Neural cell (in vitro differentiated cells): ENCODE data around the gene HABP4. TPM values are rescaled to one million over a fixed set of nuclear protein-coding genes. Genes with fewer than 3 reads are reported as not detected.

Experiments used
- H2AFZ ChIP-seq: fragments of 200-600, 300-800 bp; sonication (generic), shearing (Covaris generic); 2 replicates; pipeline ENCODE4 v1.6.0; 2014; ENCODE audit warnings: low read depth, mild to moderate bottlenecking, antibody characterized with exemption, low read length, moderate library complexity
- H3F3A ChIP-seq: fragments of 200-600 bp; shearing (Covaris generic); 2 replicates; pipeline ENCODE4 v1.6.1; 2016; ENCODE audit warnings: mild to moderate bottlenecking, moderate library complexity, mixed read lengths, antibody characterized with exemption, low read length; ENCODE audit not compliant: insufficient read depth, poor library complexity, severe bottlenecking
- H3K27ac ChIP-seq: fragments of 200-600, 300-800 bp; sonication (generic), shearing (Covaris generic); 2 replicates; pipeline ENCODE4 v1.5.1; 2014; ENCODE audit warnings: mild to moderate bottlenecking, low read length, moderate library complexity
- H3K27me3 ChIP-seq: fragments of 300-800, 200-600 bp; sonication (generic), shearing (Covaris generic); 2 replicates; pipeline ENCODE4 v1.6.0; 2014; ENCODE audit warnings: mild to moderate bottlenecking, low read depth, low read length, moderate library complexity; ENCODE audit not compliant: insufficient read depth
- H3K36me3 ChIP-seq: fragments of 300-800, 200-600 bp; sonication (generic), shearing (Covaris generic); 2 replicates; pipeline ENCODE4 v1.5.1; 2014; ENCODE audit warnings: mild to moderate bottlenecking, antibody characterized with exemption, low read length, moderate library complexity; ENCODE audit not compliant: insufficient read depth
- H3K4me2 ChIP-seq: fragments of 300-800, 200-600 bp; sonication (generic), shearing (Covaris generic); 2 replicates; pipeline ENCODE4 v1.6.0; 2014; ENCODE audit warnings: mild to moderate bottlenecking, low read length
- H3K4me3 ChIP-seq: fragments of 300-800, 200-600 bp; sonication (generic), shearing (Covaris generic); 2 replicates; pipeline ENCODE4 v1.5.1; 2014; ENCODE audit warnings: mild to moderate bottlenecking, low read length, moderate library complexity
- H3K79me2 ChIP-seq: fragments of 200-600 bp; shearing (Covaris generic); replicated peaks from 2 replicates; pipeline ENCODE4 v1.6.0; 2014; ENCODE audit warnings: mild to moderate bottlenecking, low read length, moderate library complexity; ENCODE audit not compliant: insufficient read depth
- H3K9ac ChIP-seq: fragments of 300-800, 200-600 bp; sonication (generic), shearing (Covaris generic); 2 replicates; pipeline ENCODE4 v1.6.1; 2016; ENCODE audit warnings: mild to moderate bottlenecking, low read length, mixed read lengths
- H3K9me2 ChIP-seq: fragments of 200-600 bp; shearing (Covaris generic); 2 replicates; pipeline ENCODE4 v1.6.1; 2016; ENCODE audit warnings: mild to moderate bottlenecking, low read length, mixed read lengths; ENCODE audit not compliant: insufficient read depth
- H3K9me3 ChIP-seq: fragments of 200-600, 300-800 bp; sonication (generic), shearing (Covaris generic); 2 replicates; pipeline ENCODE4 v1.6.1; 2016; ENCODE audit warnings: mild to moderate bottlenecking, mixed run types, low read length, moderate library complexity, mixed read lengths
- H4K20me1 ChIP-seq: fragments of 200-600 bp; shearing (Covaris generic); 2 replicates; pipeline ENCODE4 v1.6.1; 2016; ENCODE audit warnings: mild to moderate bottlenecking, mixed run types; ENCODE audit not compliant: insufficient read depth
- CTCF ChIP-seq: fragments of 450-650 bp; IDR thresholded peaks from 2 replicates; pipeline ENCODE4 v1.5.1; 2014; ENCODE audit warnings: antibody characterized with exemption, mild to moderate bottlenecking, moderate library complexity; ENCODE audit not compliant: poor library complexity, severe bottlenecking
- EP300 ChIP-seq: fragments of 450-650 bp; conservative IDR thresholded peaks from 2 replicates; pipeline ENCODE4 v1.6.1; 2014; ENCODE audit warnings: antibody characterized with exemption, mild to moderate bottlenecking, moderate library complexity; ENCODE audit not compliant: poor library complexity, severe bottlenecking
- EZH2 ChIP-seq: fragments of 200-600, 300-800 bp; shearing (Covaris generic), sonication (generic); IDR thresholded peaks from 2 replicates; pipeline ENCODE4 v1.6.1; 2014; ENCODE audit warnings: antibody characterized with exemption, low read length, borderline replicate concordance, mild to moderate bottlenecking; ENCODE audit not compliant: insufficient read depth, poor library complexity, severe bottlenecking
- MXI1 ChIP-seq: fragments of 450-650 bp; conservative IDR thresholded peaks from 2 replicates; pipeline ENCODE4 v1.6.1; 2014; ENCODE audit warnings: antibody characterized with exemption, mild to moderate bottlenecking; ENCODE audit not compliant: poor library complexity, severe bottlenecking
- POLR2AphosphoS5 ChIP-seq: IDR thresholded peaks from 2 replicates; pipeline ENCODE4 v1.6.1; 2012
- RAD21 ChIP-seq: fragments of 450-650 bp; conservative IDR thresholded peaks from 2 replicates; pipeline ENCODE4 v1.6.1; 2014; ENCODE audit warnings: antibody characterized with exemption, mild to moderate bottlenecking, moderate library complexity
- REST ChIP-seq: IDR thresholded peaks from 2 replicates; pipeline ENCODE4 v1.6.1; 2012; ENCODE audit warnings: borderline replicate concordance
- SMC3 ChIP-seq: fragments of 450-650 bp; conservative IDR thresholded peaks from 2 replicates; pipeline ENCODE4 v1.6.1; 2014; ENCODE audit warnings: antibody characterized with exemption, mild to moderate bottlenecking, moderate library complexity; ENCODE audit not compliant: poor library complexity
- TAF1 ChIP-seq: IDR thresholded peaks from 2 replicates; pipeline ENCODE4 v1.6.1; 2012; ENCODE audit warnings: low read depth
- polyA plus RNA-seq: library from polyadenylated mRNA; depleted of rRNA; stranded (reverse); fragments of >200 nt; gene quantifications from 2 replicates; pipeline ENCODE4 v1.2.3, GENCODE V29; 2014

The HABP4 gene
- polyA plus RNA-seq, 1 donor from 2014 or later = 14.7 TPM

GRCh38 chr9:96494215-96494800, 44.3 kb downstream of the HABP4 start:
- Histone ChIP-seq H2AFZ (no peak overlapping the region), H3K4me2 (no peak overlapping the region), H3K27me3 (no peaks in the 10 kb centered on the region), H3K9me2 (no peaks in the 10 kb centered on the region), H3F3A (no peaks in the 10 kb centered on the region), H3K4me3 (no peak overlapping the region), H3K27ac (no peak overlapping the region), H4K20me1 (no peaks in the 10 kb centered on the region), H3K9me3 (no peaks in the 10 kb centered on the region), H3K79me2 (no peaks in the 10 kb centered on the region), H3K36me3 (no peaks in the 10 kb centered on the region), H3K9ac (no peak overlapping the region)
- TF ChIP-seq TAF1 (no peak), CTCF (no peak), MXI1 (no peak), RAD21 (no peak), EZH2 (no peak), SMC3 (no peak), POLR2AphosphoS5 (no peak), REST (no peak), EP300 (no peak)

- Histone ChIP-seq H2AFZ (no peak overlapping the region), H3K9me2 (no peaks in the 10 kb centered on the region), H3K36me3 (no peaks in the 10 kb centered on the region), H3K4me3 (no peak overlapping the region), H3K27ac (no peak overlapping the region), H3K79me2 (no peaks in the 10 kb centered on the region), H3K4me2 (no peak overlapping the region), H3K27me3 (no peaks in the 10 kb centered on the region), H4K20me1 (no peaks in the 10 kb centered on the region), H3K9me3 (no peaks in the 10 kb centered on the region), H3F3A (no peaks in the 10 kb centered on the region), H3K9ac (no peak overlapping the region)
- TF ChIP-seq MXI1 = no peak
Observed at GRCh38 chr9:96495341-96495740, 45.4 kb downstream of the HABP4 start.
